ENCODE data around the gene TSC22D4.

Gene TSC22D4

GRCh38 chr7:100428199-100428966 is 50.6 kb downstream of the TSC22D4 start, which contains the start of gene ZCWPW1:
ZCWPW1 (minus strand) TSS chr7:100428703; CDS start chr7:100420649, 8,054 bp downstream.
- peak; percentile 93 for DNase-seq (ENCODE audit: low read depth)

GRCh38 chr7:100427762-100428198 is 51.2 kb downstream of the TSC22D4 start:
- DNase-seq (ENCODE audit: low read depth), result no peak

GRCh38 chr7:100426516-100426915 is 52.5 kb downstream of the TSC22D4 start:
- no peak for DNase-seq (ENCODE audit: low read depth)

- no peak for DNase-seq (ENCODE audit: low read depth)
These were observed 53.7 kb downstream of the TSC22D4 start for GRCh38 chr7:100425347-100425746.

GRCh38 chr7:100423315-100423714 is 55.7 kb downstream of the TSC22D4 start:
- no peak for DNase-seq (ENCODE audit: low read depth)

GRCh38 chr7:100419660-100420226 is 59.3 kb downstream of the TSC22D4 start:
- DNase-seq (ENCODE audit: low read depth), result no peak

GRCh38 chr7:100418930-100419659 is 59.9 kb downstream of the TSC22D4 start:
- DNase-seq (ENCODE audit: low read depth), result no peak
